Measurements from ENCODE around the gene SLC35E1. TPM values are rescaled to one million over a fixed set of nuclear protein-coding genes. Genes with fewer than 3 reads are reported as not detected.

Gene SLC35E1
- total RNA-seq, 1 donor from 2014 or later: 63.1 TPM

GRCh38 chr19:16620584-16620983, 48.4 kb upstream of the SLC35E1 start:
- peaks cover 100% of the 10 kb centered on the region for H3K79me2 ChIP-seq (ENCODE audit: insufficient read depth, low read length)
- Mint-ChIP-seq H3K36me3 (ENCODE audit: low read depth, unreplicated experiment) (peaks cover 3% of the 10 kb centered on the region), H3K27me3 (ENCODE audit: low read depth, unreplicated experiment) (no peaks in the 10 kb centered on the region), H3K27ac (ENCODE audit: unreplicated experiment) (no peak overlapping the region), H3K9me3 (ENCODE audit: unreplicated experiment) (no peaks in the 10 kb centered on the region), H3K4me3 (ENCODE audit: unreplicated experiment) (no peak overlapping the region), H3K4me1 (ENCODE audit: low read depth, unreplicated experiment) (peaks cover 13% of the 10 kb centered on the region)
- peaks cover 4% of the 10 kb centered on the region for H3K4me1 ChIP-seq (ENCODE audit: insufficient read depth, low read length)
- FAIRE-seq (no peak), DNase-seq (ENCODE audit: low read depth) (no peak)
- H3K36me3 ChIP-seq (ENCODE audit: insufficient read depth, low read length): peaks cover 5% of the 10 kb centered on the region
- no peak overlapping the region for H3K27ac ChIP-seq (ENCODE audit: low read depth, low read length)
- H3K9me3 ChIP-seq (ENCODE audit: insufficient read depth, low read depth, low read length): no peaks in the 10 kb centered on the region
- no peak overlapping the region for H2AFZ ChIP-seq (ENCODE audit: low read depth, low read length)
- peaks cover 100% of the 10 kb centered on the region for H4K20me1 ChIP-seq (ENCODE audit: insufficient read depth, low read length)
- H3K27me3 ChIP-seq (ENCODE audit: insufficient read depth, low read length): no peaks in the 10 kb centered on the region
- H3K9ac ChIP-seq (ENCODE audit: low read length): no peak overlapping the region
- H3K4me3 ChIP-seq (ENCODE audit: insufficient read depth, low read depth, low read length): no peak overlapping the region
- no peak overlapping the region for H3K4me2 ChIP-seq (ENCODE audit: low read length)
- TF ChIP-seq CTCF (IDR thresholded peaks at IDR 0.05; ENCODE audit: insufficient read depth, low read depth, low read length) (no peak), EZH2 (IDR thresholded peaks at IDR 0.05; ENCODE audit: insufficient read depth, low read length) (no peak)

- Histone ChIP-seq H3K27me3 (ENCODE audit: insufficient read depth, low read length) (no peaks in the 10 kb centered on the region), H3K9me3 (ENCODE audit: insufficient read depth, low read depth, low read length) (no peaks in the 10 kb centered on the region), H3K4me3 (ENCODE audit: insufficient read depth, low read depth, low read length) (no peak overlapping the region), H4K20me1 (ENCODE audit: insufficient read depth, low read length) (peaks cover 100% of the 10 kb centered on the region), H3K4me2 (ENCODE audit: low read length) (no peak overlapping the region), H3K36me3 (ENCODE audit: insufficient read depth, low read length) (peaks cover 5% of the 10 kb centered on the region), H3K4me1 (ENCODE audit: insufficient read depth, low read length) (peaks cover 4% of the 10 kb centered on the region), H3K9ac (ENCODE audit: low read length) (no peak overlapping the region), H2AFZ (ENCODE audit: low read depth, low read length) (no peak overlapping the region), H3K27ac (ENCODE audit: low read depth, low read length) (no peak overlapping the region), H3K79me2 (ENCODE audit: insufficient read depth, low read length) (peaks cover 100% of the 10 kb centered on the region)
- FAIRE-seq (no peak), DNase-seq (ENCODE audit: low read depth) (no peak)
- TF ChIP-seq EZH2 (IDR thresholded peaks at IDR 0.05; ENCODE audit: insufficient read depth, low read length) (no peak), CTCF (IDR thresholded peaks at IDR 0.05; ENCODE audit: insufficient read depth, low read depth, low read length) (no peak)
- Mint-ChIP-seq H3K4me3 (ENCODE audit: unreplicated experiment) (no peak overlapping the region), H3K27ac (ENCODE audit: unreplicated experiment) (no peak overlapping the region), H3K9me3 (ENCODE audit: unreplicated experiment) (no peaks in the 10 kb centered on the region), H3K36me3 (ENCODE audit: low read depth, unreplicated experiment) (peaks cover 3% of the 10 kb centered on the region), H3K27me3 (ENCODE audit: low read depth, unreplicated experiment) (no peaks in the 10 kb centered on the region), H3K4me1 (ENCODE audit: low read depth, unreplicated experiment) (peaks cover 14% of the 10 kb centered on the region)
Observed at GRCh38 chr19:16620018-16620417, 47.8 kb upstream of the SLC35E1 start.

- Histone ChIP-seq H3K4me3 (ENCODE audit: insufficient read depth, low read depth, low read length) (no peak overlapping the region), H3K27me3 (ENCODE audit: insufficient read depth, low read length) (no peaks in the 10 kb centered on the region), H3K27ac (ENCODE audit: low read depth, low read length) (no peak overlapping the region), H3K9ac (ENCODE audit: low read length) (no peak overlapping the region), H3K4me2 (ENCODE audit: low read length) (peak overlapping the region; percentile 4), H2AFZ (ENCODE audit: low read depth, low read length) (no peak overlapping the region), H3K9me3 (ENCODE audit: insufficient read depth, low read depth, low read length) (no peaks in the 10 kb centered on the region), H3K79me2 (ENCODE audit: insufficient read depth, low read length) (peaks cover 100% of the 10 kb centered on the region), H3K36me3 (ENCODE audit: insufficient read depth, low read length) (peaks cover 3% of the 10 kb centered on the region), H3K4me1 (ENCODE audit: insufficient read depth, low read length) (peaks cover 4% of the 10 kb centered on the region), H4K20me1 (ENCODE audit: insufficient read depth, low read length) (peaks cover 100% of the 10 kb centered on the region)
- TF ChIP-seq CTCF (IDR thresholded peaks at IDR 0.05; ENCODE audit: insufficient read depth, low read depth, low read length) (no peak), EZH2 (IDR thresholded peaks at IDR 0.05; ENCODE audit: insufficient read depth, low read length) (no peak)
- Mint-ChIP-seq H3K27ac (ENCODE audit: unreplicated experiment) (no peak overlapping the region), H3K27me3 (ENCODE audit: low read depth, unreplicated experiment) (no peaks in the 10 kb centered on the region), H3K4me3 (ENCODE audit: unreplicated experiment) (peak overlapping the region; percentile 20), H3K36me3 (ENCODE audit: low read depth, unreplicated experiment) (peaks cover 3% of the 10 kb centered on the region), H3K4me1 (ENCODE audit: low read depth, unreplicated experiment) (peaks cover 18% of the 10 kb centered on the region), H3K9me3 (ENCODE audit: unreplicated experiment) (no peaks in the 10 kb centered on the region)
- FAIRE-seq (no peak), DNase-seq (ENCODE audit: low read depth) (no peak)
Observed at GRCh38 chr19:16619457-16619856, 47.2 kb upstream of the SLC35E1 start.

Measured in astrocyte (in vitro differentiated cells and primary cell).